Measurements from ENCODE around the gene ZCCHC4.

The ZCCHC4 gene

DNA sequence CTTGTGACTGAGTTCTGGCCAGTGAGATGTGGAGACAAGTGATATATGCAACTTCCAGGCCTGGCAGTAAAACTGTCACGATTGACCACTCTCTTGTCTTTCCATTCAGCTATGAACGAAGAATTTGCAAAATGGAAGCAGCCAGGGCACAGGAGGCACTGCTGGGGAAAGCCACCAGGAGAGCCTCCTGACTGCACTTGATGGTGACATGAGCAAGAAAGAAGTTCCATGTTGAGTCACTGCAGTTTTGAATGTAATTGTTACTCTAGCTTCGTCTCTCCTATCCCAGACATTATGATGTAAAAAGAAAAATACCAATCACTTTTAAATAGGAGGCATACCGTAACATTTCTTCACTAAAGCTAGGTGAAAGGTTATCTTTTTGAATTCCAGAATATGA is 32.4 kb upstream of the ZCCHC4 start:
- TF ChIP-seq ZNF311 (tag by site-specific recombination; IDR thresholded peaks at IDR 0.05; ENCODE audit: borderline replicate concordance) (no peak), ZNF146 (tag by site-specific recombination; IDR thresholded peaks at IDR 0.05) (no peak), IKZF3 (tag by site-specific recombination; IDR thresholded peaks at IDR 0.05) (no peak), ZNF610 (tag by site-specific recombination; IDR thresholded peaks at IDR 0.05; ENCODE audit: borderline replicate concordance) (no peak), ZNF830 (tag by site-specific recombination; IDR thresholded peaks at IDR 0.05; ENCODE audit: low read depth) (no peak), ZBTB8A (tag by site-specific recombination; IDR thresholded peaks at IDR 0.05) (no peak), ZNF416 (tag by site-specific recombination; IDR thresholded peaks at IDR 0.05) (no peak), ZNF112 (tag by site-specific recombination; IDR thresholded peaks at IDR 0.05) (no peak), SALL2 (tag by site-specific recombination; IDR thresholded peaks at IDR 0.05; ENCODE audit: borderline replicate concordance) (no peak), KLF1 (tag by site-specific recombination; IDR thresholded peaks at IDR 0.05) (no peak), ZNF596 (tag by site-specific recombination; IDR thresholded peaks at IDR 0.05) (no peak), KLF9 (tag by site-specific recombination; IDR thresholded peaks at IDR 0.05; ENCODE audit: low read depth) (no peak), GLI4 (tag by site-specific recombination; IDR thresholded peaks at IDR 0.05) (no peak), ZBTB17 (tag by site-specific recombination; IDR thresholded peaks at IDR 0.05) (no peak), ZNF223 (tag by site-specific recombination; IDR thresholded peaks at IDR 0.05) (no peak), ZNF341 (tag by site-specific recombination; IDR thresholded peaks at IDR 0.05; ENCODE audit: low read depth) (no peak)
- TF ChIP-seq, protein P1, sequence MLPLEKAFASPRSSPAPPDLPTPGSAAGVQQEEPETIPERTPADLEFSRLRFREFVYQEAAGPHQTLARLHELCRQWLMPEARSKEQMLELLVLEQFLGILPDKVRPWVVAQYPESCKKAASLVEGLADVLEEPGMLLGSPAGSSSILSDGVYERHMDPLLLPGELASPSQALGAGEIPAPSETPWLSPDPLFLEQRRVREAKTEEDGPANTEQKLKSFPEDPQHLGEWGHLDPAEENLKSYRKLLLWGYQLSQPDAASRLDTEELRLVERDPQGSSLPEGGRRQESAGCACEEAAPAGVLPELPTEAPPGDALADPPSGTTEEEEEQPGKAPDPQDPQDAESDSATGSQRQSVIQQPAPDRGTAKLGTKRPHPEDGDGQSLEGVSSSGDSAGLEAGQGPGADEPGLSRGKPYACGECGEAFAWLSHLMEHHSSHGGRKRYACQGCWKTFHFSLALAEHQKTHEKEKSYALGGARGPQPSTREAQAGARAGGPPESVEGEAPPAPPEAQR (tag by site-specific recombination; IDR thresholded peaks at IDR 0.05), result no peak
- TF ChIP-seq, protein P2, sequence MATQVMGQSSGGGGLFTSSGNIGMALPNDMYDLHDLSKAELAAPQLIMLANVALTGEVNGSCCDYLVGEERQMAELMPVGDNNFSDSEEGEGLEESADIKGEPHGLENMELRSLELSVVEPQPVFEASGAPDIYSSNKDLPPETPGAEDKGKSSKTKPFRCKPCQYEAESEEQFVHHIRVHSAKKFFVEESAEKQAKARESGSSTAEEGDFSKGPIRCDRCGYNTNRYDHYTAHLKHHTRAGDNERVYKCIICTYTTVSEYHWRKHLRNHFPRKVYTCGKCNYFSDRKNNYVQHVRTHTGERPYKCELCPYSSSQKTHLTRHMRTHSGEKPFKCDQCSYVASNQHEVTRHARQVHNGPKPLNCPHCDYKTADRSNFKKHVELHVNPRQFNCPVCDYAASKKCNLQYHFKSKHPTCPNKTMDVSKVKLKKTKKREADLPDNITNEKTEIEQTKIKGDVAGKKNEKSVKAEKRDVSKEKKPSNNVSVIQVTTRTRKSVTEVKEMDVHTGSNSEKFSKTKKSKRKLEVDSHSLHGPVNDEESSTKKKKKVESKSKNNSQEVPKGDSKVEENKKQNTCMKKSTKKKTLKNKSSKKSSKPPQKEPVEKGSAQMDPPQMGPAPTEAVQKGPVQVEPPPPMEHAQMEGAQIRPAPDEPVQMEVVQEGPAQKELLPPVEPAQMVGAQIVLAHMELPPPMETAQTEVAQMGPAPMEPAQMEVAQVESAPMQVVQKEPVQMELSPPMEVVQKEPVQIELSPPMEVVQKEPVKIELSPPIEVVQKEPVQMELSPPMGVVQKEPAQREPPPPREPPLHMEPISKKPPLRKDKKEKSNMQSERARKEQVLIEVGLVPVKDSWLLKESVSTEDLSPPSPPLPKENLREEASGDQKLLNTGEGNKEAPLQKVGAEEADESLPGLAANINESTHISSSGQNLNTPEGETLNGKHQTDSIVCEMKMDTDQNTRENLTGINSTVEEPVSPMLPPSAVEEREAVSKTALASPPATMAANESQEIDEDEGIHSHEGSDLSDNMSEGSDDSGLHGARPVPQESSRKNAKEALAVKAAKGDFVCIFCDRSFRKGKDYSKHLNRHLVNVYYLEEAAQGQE (tag by site-specific recombination; IDR thresholded peaks at IDR 0.05), result no peak
- TF ChIP-seq, protein P3, sequence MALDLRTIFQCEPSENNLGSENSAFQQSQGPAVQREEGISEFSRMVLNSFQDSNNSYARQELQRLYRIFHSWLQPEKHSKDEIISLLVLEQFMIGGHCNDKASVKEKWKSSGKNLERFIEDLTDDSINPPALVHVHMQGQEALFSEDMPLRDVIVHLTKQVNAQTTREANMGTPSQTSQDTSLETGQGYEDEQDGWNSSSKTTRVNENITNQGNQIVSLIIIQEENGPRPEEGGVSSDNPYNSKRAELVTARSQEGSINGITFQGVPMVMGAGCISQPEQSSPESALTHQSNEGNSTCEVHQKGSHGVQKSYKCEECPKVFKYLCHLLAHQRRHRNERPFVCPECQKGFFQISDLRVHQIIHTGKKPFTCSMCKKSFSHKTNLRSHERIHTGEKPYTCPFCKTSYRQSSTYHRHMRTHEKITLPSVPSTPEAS (tag by site-specific recombination; IDR thresholded peaks at IDR 0.05), result no peak
- TF ChIP-seq, protein P4, sequence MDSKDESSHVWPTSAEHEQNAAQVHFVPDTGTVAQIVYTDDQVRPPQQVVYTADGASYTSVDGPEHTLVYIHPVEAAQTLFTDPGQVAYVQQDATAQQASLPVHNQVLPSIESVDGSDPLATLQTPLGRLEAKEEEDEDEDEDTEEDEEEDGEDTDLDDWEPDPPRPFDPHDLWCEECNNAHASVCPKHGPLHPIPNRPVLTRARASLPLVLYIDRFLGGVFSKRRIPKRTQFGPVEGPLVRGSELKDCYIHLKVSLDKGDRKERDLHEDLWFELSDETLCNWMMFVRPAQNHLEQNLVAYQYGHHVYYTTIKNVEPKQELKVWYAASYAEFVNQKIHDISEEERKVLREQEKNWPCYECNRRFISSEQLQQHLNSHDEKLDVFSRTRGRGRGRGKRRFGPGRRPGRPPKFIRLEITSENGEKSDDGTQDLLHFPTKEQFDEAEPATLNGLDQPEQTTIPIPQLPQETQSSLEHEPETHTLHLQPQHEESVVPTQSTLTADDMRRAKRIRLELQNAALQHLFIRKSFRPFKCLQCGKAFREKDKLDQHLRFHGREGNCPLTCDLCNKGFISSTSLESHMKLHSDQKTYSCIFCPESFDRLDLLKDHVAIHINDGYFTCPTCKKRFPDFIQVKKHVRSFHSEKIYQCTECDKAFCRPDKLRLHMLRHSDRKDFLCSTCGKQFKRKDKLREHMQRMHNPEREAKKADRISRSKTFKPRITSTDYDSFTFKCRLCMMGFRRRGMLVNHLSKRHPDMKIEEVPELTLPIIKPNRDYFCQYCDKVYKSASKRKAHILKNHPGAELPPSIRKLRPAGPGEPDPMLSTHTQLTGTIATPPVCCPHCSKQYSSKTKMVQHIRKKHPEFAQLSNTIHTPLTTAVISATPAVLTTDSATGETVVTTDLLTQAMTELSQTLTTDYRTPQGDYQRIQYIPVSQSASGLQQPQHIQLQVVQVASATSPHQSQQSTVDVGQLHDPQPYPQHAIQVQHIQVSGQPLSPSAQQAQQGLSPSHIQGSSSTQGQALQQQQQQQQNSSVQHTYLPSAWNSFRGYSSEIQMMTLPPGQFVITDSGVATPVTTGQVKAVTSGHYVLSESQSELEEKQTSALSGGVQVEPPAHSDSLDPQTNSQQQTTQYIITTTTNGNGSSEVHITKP (tag by site-specific recombination; IDR thresholded peaks at IDR 0.05), result no peak
- Histone ChIP-seq H3K4me1 (ENCODE audit: control insufficient read depth, insufficient read depth, low read length) (no peaks in the 10 kb centered on the region), H3K36me3 (ENCODE audit: control insufficient read depth in 2 of 2, insufficient read depth in 1 of 2, low read length in 2 of 2) (peaks cover 0 to 16% of the 10 kb centered on the region in 2 experiments; a peak in 1 of 3 replicates), H3K27ac (ENCODE audit: extremely low read depth, low read depth, low read length) (no peak overlapping the region), H3K9me3 (ENCODE audit: control insufficient read depth, insufficient read depth, low read depth, low read length) (no peaks in the 10 kb centered on the region), H3K4me3 (ENCODE audit: low read depth, low read length) (no peak overlapping the region)
- ChIA-PET POLR2A (no interaction called here), CTCF (interaction anchor here (1.6 kb wide), 1 partner anchor 32 kb away, joined by 6 read pairs; the partner anchor contains the start of gene ZCCHC4)
